RWPE2 (cell line): Measurements from ENCODE around the gene CERT1.
A peak's percentile ranks its signal among the peaks of the same experiment; 100 is the strongest.

Experiments used
- ATAC-seq: fragments of 200-7000 bp; cut with Tn5 transposase; 3 replicates; pipeline ENCODE4 v1.9.1; 2021; ENCODE audit warnings: low read depth
- DNase-seq: peaks from one replicate; pipeline ENCODE4 v3.0.0-alpha.2; 2020; ENCODE audit warnings: low spot score
- H3K27ac ChIP-seq: fragments of 450-650 bp; 2 replicates; pipeline ENCODE4 v1.5.1; 2017; ENCODE audit warnings: mild to moderate bottlenecking; ENCODE audit not compliant: poor library complexity, severe bottlenecking
- H3K27me3 ChIP-seq: fragments of 250-450 bp; sonication (Bioruptor Pico); 2 replicates; pipeline ENCODE4 v1.5.1; 2021; ENCODE audit warnings: mild to moderate bottlenecking, moderate library complexity; ENCODE audit not compliant: insufficient read depth, poor library complexity, severe bottlenecking
- H3K36me3 ChIP-seq: fragments of 250-450 bp; sonication (Bioruptor Pico); 2 replicates; pipeline ENCODE4 v1.5.1; 2020; ENCODE audit warnings: low read depth, mild to moderate bottlenecking, moderate library complexity
- H3K4me1 ChIP-seq: fragments of 250-450 bp; sonication (Bioruptor Pico); 2 replicates; pipeline ENCODE4 v1.5.1; 2021; ENCODE audit warnings: mild to moderate bottlenecking, moderate library complexity; ENCODE audit not compliant: insufficient read depth, poor library complexity, severe bottlenecking
- H3K4me3 ChIP-seq: fragments of 250-450 bp; sonication (Bioruptor Pico); 2 replicates; pipeline ENCODE4 v1.5.1; 2021; ENCODE audit warnings: mild to moderate bottlenecking, moderate library complexity; ENCODE audit not compliant: severe bottlenecking
- H3K9me3 ChIP-seq: fragments of 250-450 bp; sonication (Bioruptor Pico); 2 replicates; pipeline ENCODE4 v1.5.1; 2021; ENCODE audit warnings: mild to moderate bottlenecking, moderate library complexity; ENCODE audit not compliant: severe bottlenecking
- TF ChIP-seq, protein P1 (sequence below): fragments of 450-650 bp; IDR thresholded peaks from one replicate; pipeline ENCODE4 v1.5.1; 2017; ENCODE audit warnings: mild to moderate bottlenecking, moderate library complexity; ENCODE audit not compliant: poor library complexity, severe bottlenecking

The CERT1 gene

DNA sequence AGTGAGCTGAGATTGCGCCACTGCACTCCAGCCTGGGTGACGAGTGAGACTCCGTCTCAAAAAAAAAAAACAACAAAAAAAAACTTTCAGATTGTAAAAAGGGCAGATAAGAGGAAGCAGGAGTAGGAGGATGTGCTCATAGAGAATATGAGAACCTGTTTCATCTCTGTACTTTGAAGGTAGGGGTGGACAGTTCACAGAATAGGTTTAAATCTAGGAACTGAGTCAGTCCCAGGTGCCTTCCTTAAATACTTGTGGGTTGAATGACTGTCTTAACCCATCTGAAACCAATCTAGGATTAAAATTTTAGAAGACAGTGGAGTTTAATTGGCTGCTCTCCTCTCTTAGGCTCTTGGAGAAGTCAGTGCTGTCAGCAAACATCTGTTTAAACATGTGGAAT lies 12.6 kb upstream of the CERT1 start:
- Histone ChIP-seq H3K27me3 (no peaks in the 10 kb centered on the region), H3K4me1 (peaks cover 19% of the 10 kb centered on the region), H3K36me3 (peaks cover 21% of the 10 kb centered on the region), H3K9me3 (peaks cover 16% of the 10 kb centered on the region), H3K4me3 (no peak overlapping the region), H3K27ac (no peak overlapping the region)
- TF ChIP-seq, protein P1, sequence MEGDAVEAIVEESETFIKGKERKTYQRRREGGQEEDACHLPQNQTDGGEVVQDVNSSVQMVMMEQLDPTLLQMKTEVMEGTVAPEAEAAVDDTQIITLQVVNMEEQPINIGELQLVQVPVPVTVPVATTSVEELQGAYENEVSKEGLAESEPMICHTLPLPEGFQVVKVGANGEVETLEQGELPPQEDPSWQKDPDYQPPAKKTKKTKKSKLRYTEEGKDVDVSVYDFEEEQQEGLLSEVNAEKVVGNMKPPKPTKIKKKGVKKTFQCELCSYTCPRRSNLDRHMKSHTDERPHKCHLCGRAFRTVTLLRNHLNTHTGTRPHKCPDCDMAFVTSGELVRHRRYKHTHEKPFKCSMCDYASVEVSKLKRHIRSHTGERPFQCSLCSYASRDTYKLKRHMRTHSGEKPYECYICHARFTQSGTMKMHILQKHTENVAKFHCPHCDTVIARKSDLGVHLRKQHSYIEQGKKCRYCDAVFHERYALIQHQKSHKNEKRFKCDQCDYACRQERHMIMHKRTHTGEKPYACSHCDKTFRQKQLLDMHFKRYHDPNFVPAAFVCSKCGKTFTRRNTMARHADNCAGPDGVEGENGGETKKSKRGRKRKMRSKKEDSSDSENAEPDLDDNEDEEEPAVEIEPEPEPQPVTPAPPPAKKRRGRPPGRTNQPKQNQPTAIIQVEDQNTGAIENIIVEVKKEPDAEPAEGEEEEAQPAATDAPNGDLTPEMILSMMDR: no peak
- DNase-seq (no peak), ATAC-seq (peak; percentile 50; the same call in 2 of the 3 replicates)

DNA sequence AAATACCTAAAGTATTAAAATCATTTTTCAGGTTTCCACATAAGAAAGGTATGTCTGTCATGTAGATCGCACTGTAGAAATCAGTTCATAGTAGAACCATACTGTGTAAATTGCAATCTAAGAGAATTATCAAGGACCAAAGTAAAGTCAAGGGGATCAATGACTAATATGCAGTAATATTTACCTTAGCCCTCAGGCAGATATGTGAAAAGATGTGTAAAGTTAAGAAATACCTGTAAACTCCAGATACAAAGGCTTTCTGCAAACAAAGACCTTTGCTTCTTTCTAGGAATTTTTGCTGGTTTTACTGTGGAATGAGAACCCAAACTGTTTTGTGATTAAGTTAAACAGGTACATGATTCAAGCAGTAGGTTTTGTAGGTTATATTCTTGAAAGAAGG lies 11.8 kb upstream of the CERT1 start:
- peaks cover 21% of the 10 kb centered on the region for H3K36me3 ChIP-seq
- TF ChIP-seq, protein P1: no peak
- no peak overlapping the region for H3K4me3 ChIP-seq
- H3K4me1 ChIP-seq: peaks cover 19% of the 10 kb centered on the region
- no peaks in the 10 kb centered on the region for H3K27me3 ChIP-seq
- H3K9me3 ChIP-seq: peaks cover 16% of the 10 kb centered on the region
- DNase-seq: no peak
- peak; percentile 94 for ATAC-seq
- peak overlapping the region; percentile 20 for H3K27ac ChIP-seq

DNA sequence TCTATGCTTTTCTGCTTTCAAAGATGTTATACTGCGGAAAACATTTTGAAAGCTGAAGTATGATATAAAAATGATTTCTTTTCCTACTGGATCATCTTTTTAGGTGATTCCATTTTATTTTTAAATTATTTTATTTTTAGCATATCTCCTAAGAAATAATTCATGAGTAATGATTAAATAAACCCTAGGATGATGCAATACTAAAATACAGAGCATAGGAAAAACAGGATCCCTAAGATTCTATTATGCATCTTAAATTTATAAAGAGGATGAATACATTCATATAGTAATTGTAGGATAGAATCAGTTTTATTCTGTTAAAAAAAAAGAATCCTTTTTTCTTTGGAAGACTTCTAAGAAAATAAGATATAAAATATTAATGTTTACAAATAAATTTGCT lies 11.1 kb upstream of the CERT1 start:
- Histone ChIP-seq H3K27me3 (no peaks in the 10 kb centered on the region), H3K9me3 (peaks cover 16% of the 10 kb centered on the region), H3K36me3 (peaks cover 17% of the 10 kb centered on the region), H3K27ac (peak overlapping the region; percentile 20), H3K4me3 (no peak overlapping the region), H3K4me1 (peaks cover 15% of the 10 kb centered on the region)
- ATAC-seq (no peak), DNase-seq (no peak)
- TF ChIP-seq, protein P1: no peak

DNA sequence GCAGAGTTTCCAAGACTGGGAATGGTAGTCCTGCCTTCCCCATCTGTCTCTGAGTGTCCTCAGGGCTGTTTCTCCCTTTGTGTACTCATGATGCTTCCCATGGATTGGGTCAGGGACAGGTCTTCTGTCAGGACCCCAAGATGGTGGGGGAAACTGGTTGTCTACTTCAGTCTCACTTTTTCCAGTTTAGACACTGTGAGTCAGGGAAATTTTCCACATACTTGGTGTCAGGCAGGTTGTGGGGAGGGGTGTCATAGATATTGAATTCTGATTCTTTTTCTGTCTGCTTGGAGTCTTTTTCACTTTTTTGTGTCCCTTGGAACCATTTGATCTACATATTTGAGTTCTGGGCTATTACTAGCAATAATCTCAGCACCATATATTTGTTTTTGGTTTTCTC lies 10.6 kb upstream of the CERT1 start:
- peaks cover 17% of the 10 kb centered on the region for H3K36me3 ChIP-seq
- H3K9me3 ChIP-seq: peaks cover 16% of the 10 kb centered on the region
- H3K4me1 ChIP-seq: peaks cover 15% of the 10 kb centered on the region
- DNase-seq (no peak), ATAC-seq (no peak)
- H3K27ac ChIP-seq: no peak overlapping the region
- no peaks in the 10 kb centered on the region for H3K27me3 ChIP-seq
- TF ChIP-seq, protein P1: no peak
- no peak overlapping the region for H3K4me3 ChIP-seq

DNA sequence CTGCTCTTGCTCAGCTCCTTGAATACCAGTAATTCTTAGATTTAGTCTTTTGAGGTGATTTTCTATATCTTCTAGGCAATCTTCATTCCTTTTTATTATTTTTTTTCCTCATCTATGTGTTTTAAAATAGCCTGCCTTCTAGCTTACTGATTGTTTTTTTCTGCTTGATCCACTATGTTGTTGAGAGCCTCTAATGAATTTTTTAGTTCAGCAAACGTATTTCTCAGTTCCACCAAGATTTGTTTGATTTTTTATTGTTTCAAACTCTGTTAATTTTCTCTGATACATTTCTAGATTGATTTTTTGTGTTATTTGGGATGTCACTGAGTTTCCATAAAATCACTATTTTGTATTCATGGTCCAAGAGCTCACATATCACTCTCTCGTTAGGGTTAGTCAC lies 9.8 kb upstream of the CERT1 start:
- no peak for ATAC-seq
- H3K27ac ChIP-seq: no peak overlapping the region
- no peaks in the 10 kb centered on the region for H3K27me3 ChIP-seq
- peaks cover 17% of the 10 kb centered on the region for H3K36me3 ChIP-seq
- H3K9me3 ChIP-seq: peaks cover 16% of the 10 kb centered on the region
- no peak overlapping the region for H3K4me3 ChIP-seq
- TF ChIP-seq, protein P1: no peak
- peaks cover 15% of the 10 kb centered on the region for H3K4me1 ChIP-seq
- no peak for DNase-seq
